ENCODE data around the gene RNF115.
"Not testable (repeated sequence)": the region's sequence is repeated elsewhere in the genome, so short reads cannot be mapped to it uniquely, and the experiment has no call there.

Gene RNF115

GRCh38 chr1:145782272-145783099, 41.4 kb downstream of the RNF115 start:
- Histone ChIP-seq H2AFZ (ENCODE audit: low read depth, low read length) (no peak overlapping the region), H3K36me3 (ENCODE audit: insufficient read depth, low read length) (peaks cover 14% of the 10 kb centered on the region), H3K9me3 (ENCODE audit: low read length) (no peaks in the 10 kb centered on the region), H3K4me1 (ENCODE audit: insufficient read depth, low read length) (no peaks in the 10 kb centered on the region), H3K4me3 (ENCODE audit: low read length) (no peak overlapping the region), H3K27me3 (ENCODE audit: insufficient read depth, low read length) (no peaks in the 10 kb centered on the region)

GRCh38 chr1:145778146-145778540, 45.8 kb downstream of the RNF115 start:
- Histone ChIP-seq H3K4me1 (ENCODE audit: insufficient read depth, low read length) (no peaks in the 10 kb centered on the region), H3K36me3 (ENCODE audit: insufficient read depth, low read length) (peaks cover 8% of the 10 kb centered on the region), H3K9me3 (ENCODE audit: low read length) (peaks cover 2% of the 10 kb centered on the region), H2AFZ (ENCODE audit: low read depth, low read length) (no peak overlapping the region), H3K27me3 (ENCODE audit: insufficient read depth, low read length) (no peaks in the 10 kb centered on the region), H3K4me3 (ENCODE audit: low read length) (no peak overlapping the region)

GRCh38 chr1:145777357-145778145, 46.3 kb downstream of the RNF115 start:
- peaks cover 4% of the 10 kb centered on the region for H3K9me3 ChIP-seq (ENCODE audit: low read length)
- H3K4me1 ChIP-seq (ENCODE audit: insufficient read depth, low read length): no peaks in the 10 kb centered on the region
- H3K4me3 ChIP-seq (ENCODE audit: low read length): no peak overlapping the region
- no peak overlapping the region for H2AFZ ChIP-seq (ENCODE audit: low read depth, low read length)
- no peaks in the 10 kb centered on the region for H3K27me3 ChIP-seq (ENCODE audit: insufficient read depth, low read length)
- peaks cover 6% of the 10 kb centered on the region for H3K36me3 ChIP-seq (ENCODE audit: insufficient read depth, low read length)

GRCh38 chr1:145773423-145773822, 50.5 kb downstream of the RNF115 start:
- Histone ChIP-seq H2AFZ (ENCODE audit: low read depth, low read length) (no peak overlapping the region), H3K27me3 (ENCODE audit: insufficient read depth, low read length) (no peaks in the 10 kb centered on the region), H3K36me3 (ENCODE audit: insufficient read depth, low read length) (peaks cover 33% of the 10 kb centered on the region), H3K9me3 (ENCODE audit: low read length) (peaks cover 6% of the 10 kb centered on the region), H3K4me3 (ENCODE audit: low read length) (no peak overlapping the region), H3K4me1 (ENCODE audit: insufficient read depth, low read length) (no peaks in the 10 kb centered on the region)

GRCh38 chr1:145771056-145771455, 52.8 kb downstream of the RNF115 start:
- H3K27me3 ChIP-seq (ENCODE audit: insufficient read depth, low read length): no peaks in the 10 kb centered on the region
- H3K4me3 ChIP-seq (ENCODE audit: low read length): no peak overlapping the region
- H3K4me1 ChIP-seq (ENCODE audit: insufficient read depth, low read length): no peaks in the 10 kb centered on the region
- H2AFZ ChIP-seq (ENCODE audit: low read depth, low read length): no peak overlapping the region
- H3K9me3 ChIP-seq (ENCODE audit: low read length): peaks cover 12% of the 10 kb centered on the region
- peaks cover 33% of the 10 kb centered on the region for H3K36me3 ChIP-seq (ENCODE audit: insufficient read depth, low read length)

- H3K4me1 ChIP-seq (ENCODE audit: insufficient read depth, low read length); H3K4me3 ChIP-seq (ENCODE audit: low read length); H2AFZ ChIP-seq (ENCODE audit: low read depth, low read length); H3K27me3 ChIP-seq (ENCODE audit: insufficient read depth, low read length): not testable (repeated sequence)
- peaks cover 34% of the 10 kb centered on the region for H3K36me3 ChIP-seq (ENCODE audit: insufficient read depth, low read length)
- H3K9me3 ChIP-seq (ENCODE audit: low read length): peaks cover 10% of the 10 kb centered on the region
These were observed 55.9 kb downstream of the RNF115 start for GRCh38 chr1:145768004-145768403.

GRCh38 chr1:145766926-145767325, 57.0 kb downstream of the RNF115 start:
- not testable (repeated sequence) for H3K4me3 ChIP-seq (ENCODE audit: low read length); H2AFZ ChIP-seq (ENCODE audit: low read depth, low read length); H3K4me1 ChIP-seq (ENCODE audit: insufficient read depth, low read length); H3K27me3 ChIP-seq (ENCODE audit: insufficient read depth, low read length)
- Histone ChIP-seq H3K36me3 (ENCODE audit: insufficient read depth, low read length) (peaks cover 31% of the 10 kb centered on the region), H3K9me3 (ENCODE audit: low read length) (peaks cover 14% of the 10 kb centered on the region)

GRCh38 chr1:145765585-145766360, 58.1 kb downstream of the RNF115 start:
- not testable (repeated sequence) for H2AFZ ChIP-seq (ENCODE audit: low read depth, low read length); H3K27me3 ChIP-seq (ENCODE audit: insufficient read depth, low read length); H3K4me1 ChIP-seq (ENCODE audit: insufficient read depth, low read length); H3K4me3 ChIP-seq (ENCODE audit: low read length)
- H3K36me3 ChIP-seq (ENCODE audit: insufficient read depth, low read length): peaks cover 25% of the 10 kb centered on the region
- H3K9me3 ChIP-seq (ENCODE audit: low read length): peaks cover 23% of the 10 kb centered on the region

GRCh38 chr1:145765127-145765526, 58.8 kb downstream of the RNF115 start:
- H2AFZ ChIP-seq (ENCODE audit: low read depth, low read length); H3K27me3 ChIP-seq (ENCODE audit: insufficient read depth, low read length); H3K4me3 ChIP-seq (ENCODE audit: low read length); H3K4me1 ChIP-seq (ENCODE audit: insufficient read depth, low read length): not testable (repeated sequence)
- Histone ChIP-seq H3K9me3 (ENCODE audit: low read length) (peaks cover 25% of the 10 kb centered on the region), H3K36me3 (ENCODE audit: insufficient read depth, low read length) (peaks cover 20% of the 10 kb centered on the region)

- not testable (repeated sequence) for H3K4me1 ChIP-seq (ENCODE audit: insufficient read depth, low read length); H3K4me3 ChIP-seq (ENCODE audit: low read length); H3K27me3 ChIP-seq (ENCODE audit: insufficient read depth, low read length); H2AFZ ChIP-seq (ENCODE audit: low read depth, low read length)
- Histone ChIP-seq H3K9me3 (ENCODE audit: low read length) (peaks cover 26% of the 10 kb centered on the region), H3K36me3 (ENCODE audit: insufficient read depth, low read length) (peaks cover 15% of the 10 kb centered on the region)
These were observed 59.5 kb downstream of the RNF115 start for GRCh38 chr1:145764231-145764940.

- Histone ChIP-seq H3K9me3 (ENCODE audit: low read length) (peaks cover 19% of the 10 kb centered on the region), H3K36me3 (ENCODE audit: insufficient read depth, low read length) (peaks cover 29% of the 10 kb centered on the region)
- H2AFZ ChIP-seq (ENCODE audit: low read depth, low read length); H3K27me3 ChIP-seq (ENCODE audit: insufficient read depth, low read length); H3K4me1 ChIP-seq (ENCODE audit: insufficient read depth, low read length); H3K4me3 ChIP-seq (ENCODE audit: low read length): not testable (repeated sequence)
These were observed 61.9 kb downstream of the RNF115 start for GRCh38 chr1:145762001-145762400.

GRCh38 chr1:145761498-145761897, 62.4 kb downstream of the RNF115 start:
- Histone ChIP-seq H3K9me3 (ENCODE audit: low read length) (peaks cover 19% of the 10 kb centered on the region), H3K36me3 (ENCODE audit: insufficient read depth, low read length) (peaks cover 30% of the 10 kb centered on the region)
- not testable (repeated sequence) for H3K27me3 ChIP-seq (ENCODE audit: insufficient read depth, low read length); H3K4me1 ChIP-seq (ENCODE audit: insufficient read depth, low read length); H3K4me3 ChIP-seq (ENCODE audit: low read length); H2AFZ ChIP-seq (ENCODE audit: low read depth, low read length)
